ENCODE results near the gene VOPP1.

Gene VOPP1

GRCh38 chr7:55504967-55505658, 67.2 kb downstream of the VOPP1 start:
- DNase-seq (ENCODE audit: low read depth), result no peak
- no peak overlapping the region for H3K4me3 ChIP-seq (ENCODE audit: low read depth, low read length)
- no peak for TF ChIP-seq CTCF (IDR thresholded peaks at IDR 0.05; ENCODE audit: low read depth, low read length, missing control alignments)
- in situ Hi-C loops (cut with HindIII; ENCODE audit: low sequenced_read_pairs), result no loop called here

DNA sequence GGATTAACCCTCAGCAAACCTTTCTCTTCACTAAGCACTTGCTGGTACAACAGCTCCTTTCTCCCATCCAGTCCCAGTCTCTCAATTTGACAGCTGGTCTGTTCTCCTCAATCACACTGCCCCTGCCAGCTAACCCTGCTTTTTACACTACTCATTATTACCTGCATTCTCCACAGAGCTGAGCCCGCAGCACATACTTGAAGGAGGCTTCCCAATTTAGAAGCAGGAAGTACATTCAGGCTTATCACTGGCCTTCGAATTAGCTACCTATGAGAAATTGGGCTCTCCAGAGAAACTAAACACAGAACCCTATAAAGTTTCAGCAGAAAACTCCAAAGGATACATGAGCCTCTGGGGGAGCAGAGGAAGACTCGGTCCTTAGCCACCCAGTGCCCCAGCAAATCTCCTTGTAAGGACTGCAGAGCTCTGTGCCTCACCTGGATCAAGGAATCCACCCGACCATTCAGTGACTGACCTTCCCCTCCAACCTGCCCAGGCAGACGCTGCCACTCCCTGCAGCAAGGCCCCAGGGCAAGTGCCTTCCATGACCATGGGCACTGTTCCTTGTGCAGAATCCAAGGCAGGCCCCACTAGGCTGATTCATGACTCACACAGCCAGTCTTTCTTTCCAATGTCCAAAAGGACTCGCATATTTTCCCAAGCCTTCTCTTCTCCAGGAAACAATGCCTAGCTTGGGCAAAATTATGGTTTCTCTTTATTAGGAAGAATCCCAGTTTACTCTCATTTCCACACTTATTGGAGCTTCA, 68.0 kb downstream of the VOPP1 start:
- no peak for DNase-seq (ENCODE audit: low read depth)
- in situ Hi-C loops (cut with HindIII; ENCODE audit: low sequenced_read_pairs), result no loop called here
- TF ChIP-seq CTCF (IDR thresholded peaks at IDR 0.05; ENCODE audit: low read depth, low read length, missing control alignments), result no peak
- no peak overlapping the region for H3K4me3 ChIP-seq (ENCODE audit: low read depth, low read length)

- in situ Hi-C loops (cut with HindIII; ENCODE audit: low sequenced_read_pairs), result no loop called here
- TF ChIP-seq CTCF (IDR thresholded peaks at IDR 0.05; ENCODE audit: low read depth, low read length, missing control alignments), result no peak
- no peak for DNase-seq (ENCODE audit: low read depth)
- no peak overlapping the region for H3K4me3 ChIP-seq (ENCODE audit: low read depth, low read length)
Measured at GRCh38 chr7:55502858-55503440, 69.4 kb downstream of the VOPP1 start.

DNA sequence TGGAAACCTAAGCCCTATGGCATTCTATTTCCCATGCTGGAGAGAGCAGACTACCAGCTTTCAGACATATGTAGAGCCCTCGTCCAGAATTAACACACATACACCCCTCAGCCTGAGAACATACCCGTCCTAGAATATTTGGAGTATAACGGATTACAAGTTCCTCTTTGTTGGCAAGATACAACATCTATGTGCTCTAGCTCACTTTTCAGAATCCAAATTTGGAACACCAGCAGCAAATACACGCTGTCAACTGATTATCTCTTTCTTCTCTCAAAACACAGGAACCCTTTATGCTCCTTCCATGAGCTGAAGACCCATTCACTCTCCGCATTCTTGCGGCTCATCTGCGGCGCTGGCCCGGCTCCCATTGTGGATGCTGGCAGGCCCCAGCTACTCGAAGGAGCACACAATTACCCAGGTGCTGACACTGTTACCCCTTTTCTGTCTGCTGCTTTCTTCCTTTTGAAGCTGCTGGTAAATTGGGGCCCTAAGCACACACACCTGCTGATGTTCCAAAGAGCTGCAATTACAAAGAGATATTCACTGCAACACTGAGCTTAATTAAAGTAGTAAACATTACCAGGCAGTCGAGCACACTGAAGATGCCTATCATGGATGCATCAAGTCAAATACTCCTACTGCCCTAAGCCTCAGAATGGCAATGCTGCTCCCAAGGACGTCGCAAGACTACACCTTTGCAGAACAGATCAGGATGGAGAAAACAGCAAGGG, 70.0 kb downstream of the VOPP1 start:
- no peak for TF ChIP-seq CTCF (IDR thresholded peaks at IDR 0.05; ENCODE audit: low read depth, low read length, missing control alignments)
- in situ Hi-C loops (cut with HindIII; ENCODE audit: low sequenced_read_pairs), result no loop called here
- DNase-seq (ENCODE audit: low read depth), result no peak
- H3K4me3 ChIP-seq (ENCODE audit: low read depth, low read length), result no peak overlapping the region

GRCh38 chr7:55501611-55502010, 70.7 kb downstream of the VOPP1 start:
- DNase-seq (ENCODE audit: low read depth), result no peak
- H3K4me3 ChIP-seq (ENCODE audit: low read depth, low read length), result no peak overlapping the region
- in situ Hi-C loops (cut with HindIII; ENCODE audit: low sequenced_read_pairs), result no loop called here
- TF ChIP-seq CTCF (IDR thresholded peaks at IDR 0.05; ENCODE audit: low read depth, low read length, missing control alignments), result no peak

- DNase-seq (ENCODE audit: low read depth), result no peak
- in situ Hi-C loops (cut with HindIII; ENCODE audit: low sequenced_read_pairs), result no loop called here
- H3K4me3 ChIP-seq (ENCODE audit: low read depth, low read length), result no peak overlapping the region
- no peak for TF ChIP-seq CTCF (IDR thresholded peaks at IDR 0.05; ENCODE audit: low read depth, low read length, missing control alignments)
Measured at GRCh38 chr7:55500117-55500756, 72.1 kb downstream of the VOPP1 start.
